Measurements from ENCODE around the gene TJP2.

GRCh38 chr9:69218166-69218565 lies 44.1 kb downstream of the TJP2 start:
- TF ChIP-seq CTCF (IDR thresholded peaks at IDR 0.05) (no peak), EMX1 (CRISPR knock-in tag; IDR thresholded peaks at IDR 0.05) (no peak), CREB1 (CRISPR knock-in tag; IDR thresholded peaks at IDR 0.05) (no peak), ZNF121 (CRISPR knock-in tag; IDR thresholded peaks at IDR 0.05) (no peak), CREM (CRISPR knock-in tag; IDR thresholded peaks at IDR 0.05) (no peak), TEAD1 (CRISPR knock-in tag; IDR thresholded peaks at IDR 0.05) (no peak), MAX (CRISPR knock-in tag; IDR thresholded peaks at IDR 0.05) (no peak), JUN (CRISPR knock-in tag; IDR thresholded peaks at IDR 0.05) (no peak)
